G401.6 (cell line): ENCODE measurements around the gene HECW1.
"Not testable (repeated sequence)": the region's sequence is repeated elsewhere in the genome, so short reads cannot be mapped to it uniquely, and the experiment has no call there.

Experiments used
- FAIRE-seq: peaks from 2 replicates; lab custom pipeline; 2012; peaks lifted over from hg19 to GRCh38; lab: Jason Lieb, UNC

HECW1 gene

GRCh38 chr7:43112941-43113621 is 634 bp downstream of the HECW1 start:
- no peak for FAIRE-seq

- FAIRE-seq = no peak
These were observed 1.4 kb downstream of the HECW1 start for GRCh38 chr7:43113622-43114457.

- FAIRE-seq = no peak
These were observed 2.0 kb downstream of the HECW1 start for GRCh38 chr7:43114458-43114780.

- no peak for FAIRE-seq
These were observed 4.0 kb downstream of the HECW1 start for GRCh38 chr7:43116451-43116850.

GRCh38 chr7:43117095-43117494 is 4.6 kb downstream of the HECW1 start:
- no peak for FAIRE-seq

GRCh38 chr7:43117861-43118260 is 5.4 kb downstream of the HECW1 start:
- FAIRE-seq = no peak

GRCh38 chr7:43118313-43118712 is 5.9 kb downstream of the HECW1 start:
- FAIRE-seq = no peak

- no peak for FAIRE-seq
These were observed 7.1 kb downstream of the HECW1 start for GRCh38 chr7:43119371-43120075.

GRCh38 chr7:43121973-43122372 is 9.5 kb downstream of the HECW1 start:
- FAIRE-seq = no peak

GRCh38 chr7:43123457-43123856 is 11.0 kb downstream of the HECW1 start:
- no peak for FAIRE-seq

GRCh38 chr7:43124388-43124787 is 11.9 kb downstream of the HECW1 start:
- no peak for FAIRE-seq

GRCh38 chr7:43130347-43130746 is 17.9 kb downstream of the HECW1 start:
- no peak for FAIRE-seq

GRCh38 chr7:43135129-43135528 is 22.7 kb downstream of the HECW1 start:
- FAIRE-seq = no peak

- FAIRE-seq = no peak
These were observed 23.6 kb downstream of the HECW1 start for GRCh38 chr7:43136064-43136463.

GRCh38 chr7:43137121-43137744 is 24.8 kb downstream of the HECW1 start:
- FAIRE-seq = not testable (repeated sequence)

- FAIRE-seq = no peak
These were observed 25.4 kb downstream of the HECW1 start for GRCh38 chr7:43137811-43138210.

- no peak for FAIRE-seq
These were observed 26.3 kb downstream of the HECW1 start for GRCh38 chr7:43138710-43139109.

GRCh38 chr7:43139137-43139536 is 26.7 kb downstream of the HECW1 start:
- no peak for FAIRE-seq

GRCh38 chr7:43140186-43140585 is 27.7 kb downstream of the HECW1 start:
- no peak for FAIRE-seq

GRCh38 chr7:43141091-43141490 is 28.6 kb downstream of the HECW1 start:
- FAIRE-seq = no peak

GRCh38 chr7:43142703-43143102 is 30.3 kb downstream of the HECW1 start:
- no peak for FAIRE-seq

- no peak for FAIRE-seq
These were observed 31.6 kb downstream of the HECW1 start for GRCh38 chr7:43143918-43144589.
